Measurements from ENCODE around the gene DACT1.

The DACT1 gene

DNA sequence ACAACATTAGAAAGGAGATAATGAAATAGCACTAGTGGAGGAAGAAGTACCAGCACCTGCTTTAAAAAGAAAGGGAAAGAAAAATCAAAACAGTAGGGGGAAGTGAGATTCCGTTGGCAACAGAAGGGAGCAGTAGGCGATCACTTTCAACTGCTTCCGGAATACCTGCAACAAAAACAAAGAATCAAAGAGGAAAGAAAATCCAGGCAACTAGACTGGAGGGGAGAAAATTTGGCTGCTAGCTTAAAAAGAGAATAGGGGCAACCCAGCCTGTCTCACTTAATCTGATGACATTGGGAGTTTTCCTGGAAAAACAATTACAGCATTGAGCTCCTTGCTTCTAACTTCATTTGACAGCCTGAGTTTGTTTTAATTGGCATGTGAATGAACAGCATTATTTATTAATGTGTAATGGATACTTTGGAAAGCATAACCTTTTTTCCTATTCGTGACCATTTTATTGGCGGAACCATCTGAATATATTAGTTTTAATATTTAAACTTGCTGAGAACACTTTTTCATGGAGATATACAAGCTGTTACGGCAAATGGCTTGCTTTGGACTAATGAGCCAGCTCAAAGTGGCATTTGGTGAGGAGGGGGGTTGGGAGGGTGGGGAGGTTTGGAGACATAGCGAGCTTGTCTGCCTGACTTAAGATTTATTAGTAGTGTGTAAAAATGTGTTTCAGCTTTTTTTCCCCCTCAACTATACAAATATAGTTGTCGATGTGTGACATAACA is 2.5 kb upstream of the DACT1 start:
- H3K4me3 ChIP-seq (replicated peaks; ENCODE audit: low read depth, low read length) = no peak overlapping the region
- no peak for DNase-seq (ENCODE audit: extremely low read depth, low read depth)
- no peak for TF ChIP-seq CTCF (IDR thresholded peaks at IDR 0.05; ENCODE audit: low read depth, low read length, missing control alignments)

DNA sequence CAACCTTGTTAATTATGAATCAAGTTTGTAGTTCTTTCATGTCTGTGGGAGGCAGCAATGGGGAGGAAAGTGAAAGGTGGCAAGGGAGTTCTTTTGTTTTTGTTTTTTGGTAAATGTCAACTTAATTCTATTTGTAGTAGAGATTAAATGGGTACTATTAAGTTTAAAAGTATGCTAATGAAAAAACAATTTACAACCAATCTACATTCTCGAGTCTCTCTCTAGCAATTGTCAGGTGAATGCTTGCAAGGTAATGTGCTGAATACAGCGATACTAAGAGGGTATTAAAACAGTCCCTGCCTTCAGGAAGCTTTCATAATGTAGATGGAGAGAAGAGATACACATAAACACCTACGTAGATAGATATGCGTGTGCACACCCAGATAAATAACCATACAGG is 1.6 kb upstream of the DACT1 start:
- no peak overlapping the region for H3K4me3 ChIP-seq (replicated peaks; ENCODE audit: low read depth, low read length)
- TF ChIP-seq CTCF (IDR thresholded peaks at IDR 0.05; ENCODE audit: low read depth, low read length, missing control alignments) = no peak
- DNase-seq (ENCODE audit: extremely low read depth, low read depth) = no peak

DNA sequence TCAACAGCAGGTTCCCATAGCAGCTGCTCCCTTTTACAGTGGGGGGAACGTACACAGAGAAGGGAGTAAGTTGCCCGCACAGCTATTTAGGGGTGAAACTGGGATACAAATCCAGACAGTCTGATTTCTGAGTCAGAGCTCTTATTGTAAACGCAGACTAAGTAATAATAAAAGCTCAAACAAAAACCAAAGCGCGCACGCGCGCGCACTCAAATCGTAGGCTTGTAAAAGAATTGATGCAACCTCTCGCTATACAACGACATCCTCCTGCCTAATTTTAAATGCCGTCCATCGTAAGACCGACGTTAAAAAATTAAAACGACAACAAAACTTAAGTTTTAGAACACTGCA is 747 bp upstream of the DACT1 start:
- peak overlapping the region; percentile 47 for H3K4me3 ChIP-seq (replicated peaks; ENCODE audit: low read depth, low read length)
- DNase-seq (ENCODE audit: extremely low read depth, low read depth) = peak; percentile 26
- TF ChIP-seq CTCF (IDR thresholded peaks at IDR 0.05; ENCODE audit: low read depth, low read length, missing control alignments) = no peak

DNA sequence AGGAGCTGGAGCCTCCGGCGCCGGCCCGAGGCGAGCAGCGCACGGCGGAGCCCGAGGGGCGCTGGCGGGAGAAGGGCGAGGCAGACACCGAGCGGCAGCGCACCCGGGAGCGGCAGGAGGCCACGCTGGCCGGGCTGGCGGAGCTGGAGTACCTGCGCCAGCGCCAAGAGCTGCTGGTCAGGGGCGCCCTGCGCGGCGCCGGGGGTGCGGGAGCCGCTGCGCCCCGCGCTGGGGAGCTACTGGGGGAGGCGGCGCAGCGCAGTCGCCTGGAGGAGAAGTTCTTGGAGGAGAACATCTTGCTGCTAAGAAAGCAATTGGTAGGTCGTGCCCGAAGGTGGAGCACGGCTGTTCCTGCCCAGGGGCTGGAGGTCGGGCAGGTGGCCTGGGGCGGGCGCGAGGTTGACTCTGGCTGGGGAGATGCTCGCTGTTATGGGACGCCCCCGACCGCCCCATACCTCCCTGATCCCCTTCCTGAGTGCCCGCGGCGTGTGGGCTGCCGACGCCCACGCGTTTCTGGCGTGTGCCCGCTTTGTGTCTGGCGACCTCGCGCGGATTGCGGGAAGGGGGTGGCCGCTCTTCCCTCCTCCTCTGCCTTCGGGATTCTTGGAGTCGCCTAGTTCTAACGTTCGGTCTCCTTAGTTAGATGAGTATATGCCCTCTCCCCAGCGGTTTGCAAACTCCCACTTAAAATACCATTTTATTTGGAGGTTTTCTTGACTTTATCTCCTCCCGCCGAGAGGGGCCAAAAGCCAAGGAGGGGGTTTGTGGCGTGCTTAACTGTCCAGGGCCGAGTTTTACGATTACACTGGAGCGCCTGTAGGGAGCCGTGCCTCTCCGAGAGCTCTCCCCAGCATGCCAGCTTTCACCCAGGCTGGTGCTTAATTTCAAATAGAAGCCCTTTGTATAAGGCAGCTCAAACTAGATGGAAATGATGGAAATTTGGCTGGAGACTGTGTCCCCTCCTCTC is 752 bp downstream of the DACT1 start:
- no peak for TF ChIP-seq CTCF (IDR thresholded peaks at IDR 0.05; ENCODE audit: low read depth, low read length, missing control alignments)
- H3K4me3 ChIP-seq (replicated peaks; ENCODE audit: low read depth, low read length) = peak overlapping the region; percentile 53
- DNase-seq (ENCODE audit: extremely low read depth, low read depth) = no peak

DNA sequence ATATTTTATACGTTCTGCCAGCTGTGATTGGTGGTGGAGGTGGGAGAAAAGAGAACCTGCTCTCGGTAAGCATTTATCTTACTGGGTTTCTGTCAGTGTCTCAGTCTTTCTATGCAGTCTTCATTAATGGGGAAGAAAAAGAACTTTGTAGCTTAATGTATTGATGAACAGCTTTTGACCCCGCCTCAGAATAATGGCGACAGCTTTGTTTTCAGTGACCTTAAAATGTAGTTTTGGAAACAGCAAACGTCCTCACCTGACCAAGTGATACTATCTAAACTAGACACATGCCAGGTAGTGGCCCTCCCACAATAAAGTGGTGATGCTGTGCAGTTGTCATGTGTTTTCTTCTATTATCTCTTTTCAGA is 1.4 kb downstream of the DACT1 start:
- TF ChIP-seq CTCF (IDR thresholded peaks at IDR 0.05; ENCODE audit: low read depth, low read length, missing control alignments) = no peak
- H3K4me3 ChIP-seq (replicated peaks; ENCODE audit: low read depth, low read length) = peak overlapping the region; percentile 53
- no peak for DNase-seq (ENCODE audit: extremely low read depth, low read depth)

DNA sequence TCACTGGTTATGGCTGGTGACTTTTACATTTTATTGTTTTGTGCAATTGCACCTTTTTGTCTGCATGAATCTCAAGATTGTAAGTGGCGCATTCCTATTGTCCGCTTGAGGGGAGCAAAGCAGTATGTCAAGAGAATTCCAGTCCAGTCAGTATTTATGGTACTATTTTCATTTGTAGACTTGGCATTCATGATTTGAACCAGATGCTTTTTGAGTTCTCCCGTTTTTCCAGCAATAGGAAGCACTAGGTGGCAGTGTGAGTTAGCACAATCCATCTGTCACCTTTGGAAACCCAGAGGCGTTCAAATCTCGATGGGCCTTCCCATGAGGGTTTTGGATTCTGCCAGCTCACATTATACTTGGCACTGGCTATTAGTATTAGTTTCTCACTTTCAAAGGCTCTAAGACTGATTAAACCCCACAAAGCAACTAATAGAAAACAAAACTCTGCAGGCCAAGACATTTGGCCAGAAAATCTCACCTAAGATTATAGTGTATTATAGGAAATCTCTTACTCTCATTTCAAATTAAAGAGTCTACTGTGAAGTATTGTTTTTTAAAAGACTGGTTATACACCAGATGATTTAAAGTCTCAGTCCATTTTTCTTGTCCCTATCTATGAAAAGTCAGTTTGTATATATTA is 2.2 kb downstream of the DACT1 start:
- peak; percentile 87 for DNase-seq (ENCODE audit: extremely low read depth, low read depth)
- H3K4me3 ChIP-seq (replicated peaks; ENCODE audit: low read depth, low read length) = no peak overlapping the region
- peak; percentile 69 for TF ChIP-seq CTCF (IDR thresholded peaks at IDR 0.05; ENCODE audit: low read depth, low read length, missing control alignments)
